HCT116 (cell line): ENCODE data around the gene ZNF888. TPM values are rescaled to one million over a fixed set of nuclear protein-coding genes. Genes with fewer than 3 reads are reported as not detected.
"Not testable (repeated sequence)": the region's sequence is repeated elsewhere in the genome, so short reads cannot be mapped to it uniquely, and the experiment has no call there.

Source experiments
- ATAC-seq: fragments of 200-7000 bp; cut with Tn5 transposase; 2 replicates; pipeline ENCODE4 v1.9.1; 2020; ENCODE audit warnings: mild to moderate bottlenecking, moderate library complexity
- BruUV-seq: library from RNA; stranded (reverse); fragments of 400-500 nt; replicated peaks from 2 replicates; lab custom pipeline; 2021; lab: Mats Ljungman, UMichigan
- CTCF ChIA-PET: fragments of 300-600 bp; sonication (Branson Sonifier 250); formaldehyde crosslinking; loops from one replicate; lab custom pipeline; 2021; ENCODE audit warnings: antibody characterized with exemption; lab: Charles Lee
- POLR2A ChIA-PET: fragments of 300-600, 350-600 bp; sonication (Branson Sonifier 250); formaldehyde crosslinking; loops from one replicate; lab custom pipeline; 2021; ENCODE audit warnings: antibody characterized with exemption; lab: Charles Lee
- RAD21 ChIA-PET, 2 experiments: fragments of 300-600 bp; sonication (Branson Sonifier 250); formaldehyde crosslinking; loops; one replicate each; lab custom pipeline; 2023; ENCODE audit warnings: low total read pairs in 2 of 2; ENCODE audit not compliant: uncharacterized antibody in 2 of 2, unreplicated experiment in 2 of 2, low non-redundant PET in 1 of 2; lab: Charles Lee
- DNase-seq: peaks from one replicate; pipeline ENCODE4 v3.0.0-alpha.2; 2010; ENCODE audit warnings: low read depth, low spot score
- H2AFZ ChIP-seq: fragments of 200-600 bp; shearing (Covaris generic), sonication (generic); 2 replicates; pipeline ENCODE4 v1.6.1; 2017; ENCODE audit warnings: low read depth, mixed run types, mixed read lengths, antibody characterized with exemption, low read length; ENCODE audit not compliant: poor library complexity, severe bottlenecking
- H3K27ac ChIP-seq: 2 replicates; pipeline ENCODE4 v1.5.1; 2012; ENCODE audit warnings: low read depth, low read length
- H3K27me3 ChIP-seq: fragments of 200-600 bp; sonication (generic); 2 replicates; pipeline ENCODE4 v1.6.1; 2016; ENCODE audit warnings: mixed run types, low read length, mixed read lengths; ENCODE audit not compliant: insufficient read depth
- H3K36me3 ChIP-seq, 2 experiments: fragments of 200-500 bp in 1 of 2; fragments of 200-600 bp in 1 of 2; sonication (Bioruptor generic) in 1 of 2; sonication (generic) in 1 of 2; 2 replicates each; pipeline versions ENCODE4 v1.5.1 to v1.6.1; 2014 to 2016; ENCODE audit warnings: low read length in 2 of 2, inconsistent platforms in 1 of 2, mixed read lengths in 1 of 2, mixed run types in 1 of 2; ENCODE audit not compliant: insufficient read depth in 2 of 2, control insufficient read depth in 1 of 2
- H3K4me1 ChIP-seq, 2 experiments: fragments of 200-600 bp in 1 of 2; sonication (generic) in 1 of 2; 2 replicates each; pipeline versions ENCODE4 v1.5.1 to v1.6.1; 2012 to 2017; ENCODE audit warnings: low read length in 2 of 2, inconsistent platforms in 1 of 2, mild to moderate bottlenecking in 1 of 2, mixed read lengths in 1 of 2, mixed run types in 1 of 2, moderate library complexity in 1 of 2; ENCODE audit not compliant: insufficient read depth in 2 of 2, control insufficient read depth in 1 of 2
- H3K4me2 ChIP-seq: fragments of 200-600 bp; sonication (generic); 2 replicates; pipeline ENCODE4 v1.6.1; 2017; ENCODE audit warnings: mixed run types, low read length, mixed read lengths
- H3K4me3 ChIP-seq, 2 experiments: fragments of 200-600 bp in 1 of 2; sonication (generic) in 1 of 2; replicated peaks in 1 of 2; 2 replicates each; pipeline ENCODE4 v1.5.1; 2011 to 2016; ENCODE audit warnings: low read length in 2 of 2, control low read depth in 1 of 2, low read depth in 1 of 2, mild to moderate bottlenecking in 1 of 2, mixed read lengths in 1 of 2, mixed run types in 1 of 2
- H3K79me2 ChIP-seq: fragments of 200-600 bp; sonication (generic); 2 replicates; pipeline ENCODE4 v1.6.1; 2017; ENCODE audit warnings: mild to moderate bottlenecking, mixed run types, low read length, moderate library complexity, mixed read lengths; ENCODE audit not compliant: insufficient read depth
- H3K9ac ChIP-seq: fragments of 200-600 bp; sonication (generic); 2 replicates; pipeline ENCODE4 v1.6.1; 2016; ENCODE audit warnings: low read length, mixed read lengths
- H3K9me2 ChIP-seq: fragments of 200-600 bp; sonication (generic), shearing (Covaris generic); 2 replicates; pipeline ENCODE4 v1.6.1; 2017; ENCODE audit warnings: mixed run types, mild to moderate bottlenecking, moderate library complexity; ENCODE audit not compliant: insufficient read depth
- H3K9me3 ChIP-seq, 2 experiments: fragments of 200-500 bp in 1 of 2; fragments of 200-600 bp in 1 of 2; sonication (Bioruptor generic) in 1 of 2; sonication (generic) in 1 of 2; 2 replicates each; pipeline ENCODE4 v1.6.1; 2014 to 2017; ENCODE audit warnings: low read length in 2 of 2, mixed read lengths in 2 of 2, inconsistent platforms in 1 of 2, low read depth in 1 of 2, mild to moderate bottlenecking in 1 of 2, mixed run types in 1 of 2, moderate library complexity in 1 of 2; ENCODE audit not compliant: control insufficient read depth in 1 of 2, insufficient read depth in 1 of 2
- H4K20me1 ChIP-seq: fragments of 200-600 bp; sonication (generic), shearing (Covaris generic); 2 replicates; pipeline ENCODE4 v1.6.1; 2017; ENCODE audit warnings: mixed run types, mild to moderate bottlenecking, moderate library complexity; ENCODE audit not compliant: insufficient read depth
- EZH2 ChIP-seq: fragments of 200-600 bp; sonication (generic); IDR thresholded peaks from 2 replicates; pipeline ENCODE4 v1.6.1; 2017; ENCODE audit warnings: antibody characterized with exemption, mixed run types
- FOSL1 ChIP-seq: IDR thresholded peaks from 2 replicates; pipeline ENCODE4 v1.6.1; 2012; ENCODE audit warnings: low read depth
- RAD21 ChIP-seq: IDR thresholded peaks from 2 replicates; pipeline ENCODE4 v1.6.1; 2012; ENCODE audit warnings: low read depth, mild to moderate bottlenecking
- intact Hi-C: fragments of 100-400 bp; cut with micrococcal nuclease; formaldehyde crosslinking; loops from 2 replicates; pipeline ENCODE4 v1.10.0; 2022
- total RNA-seq: library from RNA; stranded (reverse); gene quantifications from one replicate; pipeline ENCODE4 v1.2.1, GENCODE V29; 2021; ENCODE audit not compliant: unreplicated experiment

The ZNF888 gene
- total RNA-seq, 1 experiment from 2014 or later: 6.4 TPM

DNA sequence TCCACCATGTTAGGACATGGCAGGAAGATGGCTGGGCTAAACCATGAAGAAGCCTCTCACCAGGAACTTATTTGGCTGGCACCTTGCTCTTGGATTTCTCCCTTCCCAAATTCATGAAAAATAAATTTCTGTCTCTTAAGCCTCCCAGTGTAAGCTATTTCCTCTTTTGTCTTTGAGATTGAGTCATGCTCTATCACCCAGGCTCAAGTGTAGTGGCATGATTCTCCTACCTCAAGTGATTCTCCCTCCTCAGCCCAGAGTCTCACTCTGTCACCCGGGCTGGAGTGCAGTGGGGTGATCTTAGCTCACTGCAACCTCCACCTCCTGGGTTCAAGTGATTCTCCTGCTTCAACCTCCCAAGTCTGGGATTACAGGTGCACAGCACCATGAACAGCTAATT is 12.6 kb downstream of the ZNF888 start:
- ATAC-seq (no peak), DNase-seq (no peak)
- Histone ChIP-seq H3K4me2 (no peak overlapping the region), H3K9me3 (no peaks in the 10 kb centered on the region), H4K20me1 (no peaks in the 10 kb centered on the region), H3K4me3 (no peak overlapping the region), H3K9me2 (no peaks in the 10 kb centered on the region), H3K27ac (no peak overlapping the region), H2AFZ (no peak overlapping the region), H3K9ac (no peak overlapping the region), H3K4me1 (no peaks in the 10 kb centered on the region), H3K27me3 (no peaks in the 10 kb centered on the region), H3K79me2 (no peaks in the 10 kb centered on the region), H3K36me3 (peaks cover 2 to 28% of the 10 kb centered on the region in 2 experiments; a peak in 1 of 4 replicates)
- intact Hi-C loops: no loop called here
- BruUV-seq: no TSS peak
- TF ChIP-seq EZH2 (no peak), RAD21 (no peak), FOSL1 (no peak)
- POLR2A ChIA-PET: no interaction called here
- RAD21 ChIA-PET: no interaction called here
- CTCF ChIA-PET: no interaction called here

- H3K4me1 ChIP-seq, H3K9me2 ChIP-seq, RAD21 ChIA-PET, H3K9ac ChIP-seq, H2AFZ ChIP-seq, H3K27ac ChIP-seq, H3K79me2 ChIP-seq, H3K9me3 ChIP-seq, POLR2A ChIA-PET, H3K4me3 ChIP-seq, H4K20me1 ChIP-seq, H3K4me2 ChIP-seq, ATAC-seq, BruUV-seq, H3K27me3 ChIP-seq, intact Hi-C loops, DNase-seq, CTCF ChIA-PET: not testable (repeated sequence)
- H3K36me3 ChIP-seq: peaks cover 2 to 22% of the 10 kb centered on the region in 2 experiments; a peak in 1 of 4 replicates
These were observed 19.0 kb downstream of the ZNF888 start for GRCh38 chr19:52904052-52904780.
